Dedifferentiated amniotic fluid mesenchymal stem cell (primary cell): ENCODE results near the gene SLMAP.
"Not testable (repeated sequence)": the region's sequence is repeated elsewhere in the genome, so short reads cannot be mapped to it uniquely, and the experiment has no call there.

Experiments used
- DNase-seq: peaks from one replicate; pipeline ENCODE4 v3.0.0-alpha.2; 2016; ENCODE audit errors: extremely low spot score

Gene SLMAP

DNA sequence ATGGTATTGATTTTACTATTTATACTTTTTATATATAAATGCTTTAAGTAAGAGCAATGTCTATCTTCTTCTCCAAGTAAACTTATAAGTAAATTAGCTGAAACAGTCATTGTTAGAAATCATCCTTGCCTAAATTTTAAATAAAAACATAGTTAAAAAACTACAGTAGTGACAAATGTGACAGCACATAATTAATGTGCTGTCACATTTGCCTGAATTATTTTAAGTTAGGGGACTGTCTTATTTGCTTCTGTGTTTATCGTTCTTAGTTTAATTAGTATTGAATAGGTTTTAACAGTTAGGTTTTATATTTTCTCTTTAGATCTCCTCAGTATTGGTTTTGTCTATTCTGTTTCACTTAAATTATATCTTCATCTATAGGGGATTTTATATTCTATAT is 36.1 kb downstream of the SLMAP start:
- DNase-seq = no peak

DNA sequence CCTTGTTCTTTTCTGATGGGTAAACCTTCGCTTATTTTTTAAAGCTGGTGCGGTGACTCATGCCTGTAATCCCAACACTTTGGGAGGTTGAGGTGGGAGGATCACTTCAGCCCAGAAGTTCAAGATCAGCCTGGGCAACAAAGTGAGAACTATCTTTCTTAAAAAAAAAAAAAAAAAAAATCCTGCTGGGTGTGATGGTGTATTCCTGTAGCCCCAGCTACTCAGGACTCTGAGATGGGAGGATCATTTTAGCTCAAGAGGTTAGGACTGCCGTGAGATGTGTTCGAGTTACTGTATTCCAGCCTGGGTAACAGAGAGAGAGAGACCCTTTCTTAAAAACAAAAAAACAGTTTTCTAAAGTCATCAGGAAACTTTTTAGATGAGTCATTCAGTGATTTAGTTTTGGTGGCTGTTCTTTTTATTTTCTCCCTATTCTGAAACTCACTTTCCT is 37.7 kb downstream of the SLMAP start:
- DNase-seq = no peak

DNA sequence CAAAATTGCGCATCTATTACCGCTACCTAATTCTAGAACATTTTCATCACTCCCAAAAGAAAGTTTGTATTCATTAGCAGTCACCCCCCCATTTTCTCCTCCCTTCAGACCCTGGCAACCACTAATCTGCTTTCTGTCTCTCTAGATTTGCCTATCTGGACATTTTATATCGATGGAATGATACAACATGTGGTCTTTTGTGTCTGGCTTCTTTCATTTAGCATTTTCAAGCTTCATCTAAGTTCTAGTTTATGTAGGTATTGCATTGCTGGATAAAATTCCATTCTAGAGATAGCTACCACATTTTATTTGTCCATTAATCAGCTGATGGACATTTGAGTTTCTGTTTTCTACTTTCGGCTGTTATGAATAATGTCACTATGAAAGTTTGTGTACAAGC is 38.4 kb downstream of the SLMAP start:
- DNase-seq = no peak

DNA sequence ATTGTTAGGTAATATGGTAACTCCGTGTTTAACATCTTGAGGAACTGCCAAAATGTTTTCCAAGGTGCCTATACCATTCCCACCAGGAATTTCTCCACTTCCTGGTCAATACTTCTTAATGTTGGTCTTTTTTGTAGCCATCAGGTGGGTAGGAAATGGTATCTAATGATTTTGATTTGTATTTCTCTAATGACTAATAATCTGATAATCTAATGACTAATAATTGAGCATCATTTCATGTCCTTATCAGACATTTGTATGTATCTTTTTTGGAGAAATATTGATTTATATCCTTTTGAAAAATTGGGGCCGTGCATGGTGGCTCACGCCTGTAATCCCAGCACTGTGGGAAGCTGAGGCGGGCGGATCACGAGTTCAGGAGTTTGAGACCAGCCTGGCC is 38.8 kb downstream of the SLMAP start:
- no peak for DNase-seq

DNA sequence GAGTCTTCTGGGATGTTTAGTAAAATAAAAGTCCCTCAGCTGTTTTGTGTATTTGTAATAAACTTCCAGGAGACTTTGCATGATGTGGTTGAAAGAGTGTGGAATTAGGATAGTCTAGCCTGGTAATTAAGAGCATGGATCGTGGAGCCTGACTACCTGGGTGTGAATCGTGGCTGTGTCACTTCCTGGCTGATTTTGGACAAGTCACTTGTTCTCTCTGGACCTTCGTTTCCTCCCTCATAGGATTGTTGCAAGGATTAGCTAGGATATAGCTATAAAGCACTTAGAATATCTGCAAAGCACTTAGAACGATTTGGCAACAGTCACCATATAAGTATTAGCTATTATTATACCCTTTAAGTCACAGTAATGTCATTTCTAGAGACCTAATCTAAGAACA is 40.2 kb downstream of the SLMAP start:
- no peak for DNase-seq

DNA sequence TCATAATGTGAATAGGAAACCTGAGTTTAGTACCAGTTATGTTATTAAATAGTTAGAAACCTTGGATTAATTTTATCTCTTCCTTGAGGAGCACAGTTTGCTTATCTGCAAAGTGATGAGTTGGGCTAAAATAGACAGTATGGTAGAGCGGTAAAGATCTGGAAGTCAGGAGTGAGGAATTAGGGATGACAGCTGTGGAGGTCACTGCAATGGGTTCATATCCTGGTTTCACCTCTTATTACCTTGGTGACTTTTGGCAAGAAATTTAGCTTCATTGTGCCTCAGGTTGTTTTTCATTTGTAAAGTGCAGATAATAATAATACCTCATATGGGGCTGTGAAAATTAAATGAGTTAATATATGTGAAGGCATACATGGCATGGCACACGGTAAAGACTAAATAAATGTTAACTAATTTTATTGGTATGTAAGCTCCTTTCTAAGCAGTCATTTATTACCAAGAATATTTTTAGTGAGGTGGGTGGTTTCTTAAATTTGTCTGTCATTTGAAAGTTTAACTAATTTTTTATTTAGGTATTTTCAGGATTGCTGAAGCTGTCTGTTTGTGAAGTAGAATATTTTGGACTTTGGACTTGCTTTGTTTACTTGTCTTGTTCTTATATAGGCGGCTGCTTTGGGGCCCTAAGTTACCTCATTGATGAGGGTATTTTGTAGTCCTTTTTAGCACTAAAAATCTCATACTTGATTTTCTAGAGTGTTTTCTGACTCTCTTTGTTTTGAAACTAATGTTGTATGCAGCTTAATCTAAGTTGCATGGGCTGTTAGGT is 41.8 kb downstream of the SLMAP start:
- no peak for DNase-seq

DNA sequence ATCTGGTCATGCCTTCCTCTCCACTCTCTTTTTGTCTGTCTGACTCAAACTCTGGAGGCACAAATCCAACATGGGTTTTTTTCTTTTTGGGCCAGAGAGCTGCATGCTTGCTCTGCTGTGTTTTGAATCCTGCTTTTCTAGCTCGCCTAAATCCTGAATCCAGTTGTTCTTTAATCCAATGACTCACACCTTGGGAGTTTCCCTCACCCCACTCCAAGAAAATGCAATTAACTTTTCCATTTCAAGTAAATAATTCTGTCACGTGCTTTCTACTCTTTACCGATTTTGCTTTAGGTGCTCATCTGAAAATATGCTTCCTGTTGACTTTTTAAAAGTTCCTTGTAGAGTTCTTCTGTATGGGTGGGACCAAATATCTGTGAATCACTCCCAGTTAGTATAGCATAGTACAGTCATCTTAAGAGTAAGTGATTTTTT is 47.6 kb downstream of the SLMAP start:
- DNase-seq = peak; percentile 88

DNA sequence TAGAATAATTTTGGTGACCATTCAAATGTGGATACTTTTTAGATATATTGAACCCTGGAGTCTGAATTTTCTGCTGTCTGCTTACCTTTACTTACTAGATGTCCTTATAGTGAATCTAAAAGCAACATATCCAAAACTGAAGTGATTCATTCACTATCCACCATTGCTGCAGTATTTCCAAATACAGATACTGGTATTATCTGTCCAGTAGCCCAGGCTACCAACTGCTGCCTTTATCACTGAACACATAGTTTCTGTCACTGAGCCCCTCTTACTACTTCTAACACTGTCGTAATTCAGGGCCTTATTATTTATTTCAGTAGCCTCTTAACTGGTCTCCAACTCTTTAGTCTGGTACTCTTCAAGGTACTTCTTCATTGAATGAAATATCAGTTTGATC is 49.2 kb downstream of the SLMAP start:
- DNase-seq = no peak

DNA sequence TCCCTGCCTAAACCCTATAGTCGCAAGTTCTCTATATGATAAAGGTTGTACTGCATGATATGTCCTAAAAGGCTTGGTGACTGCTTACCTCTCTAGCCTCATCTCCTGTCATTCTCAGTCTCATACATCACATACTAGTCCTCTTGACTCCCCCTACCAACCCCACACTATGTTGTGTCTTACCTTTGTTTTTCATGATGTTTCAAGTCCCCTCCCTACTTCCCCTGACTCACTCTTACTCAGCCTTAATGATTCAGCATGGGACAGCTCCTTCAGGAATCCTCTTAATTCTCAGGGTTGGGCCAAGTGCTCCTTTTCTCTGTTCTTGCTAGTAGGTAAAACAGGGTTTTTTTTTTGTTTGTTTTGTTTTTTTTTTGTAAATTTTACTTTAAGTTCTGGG is 49.6 kb downstream of the SLMAP start:
- DNase-seq = no peak

DNA sequence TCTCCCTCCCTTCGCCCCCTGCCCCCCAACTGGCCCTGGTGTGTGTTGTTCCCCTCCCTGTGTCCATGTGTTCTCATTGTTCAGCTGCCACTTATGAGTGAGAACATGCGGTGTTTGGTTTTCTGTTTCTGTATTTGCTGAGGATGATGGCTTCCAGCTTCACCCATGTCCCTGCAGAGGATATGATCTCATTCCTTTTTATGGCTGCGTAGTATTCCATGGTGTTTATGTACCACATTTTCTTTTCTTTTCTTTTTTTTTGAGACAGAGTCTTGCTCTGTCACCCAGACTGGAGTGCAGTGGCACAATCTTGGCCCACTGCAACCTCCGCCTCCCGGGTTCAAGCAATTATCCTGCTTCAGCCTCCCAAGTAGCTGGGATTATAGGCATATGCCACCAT is 50.1 kb downstream of the SLMAP start:
- DNase-seq = not testable (repeated sequence)

DNA sequence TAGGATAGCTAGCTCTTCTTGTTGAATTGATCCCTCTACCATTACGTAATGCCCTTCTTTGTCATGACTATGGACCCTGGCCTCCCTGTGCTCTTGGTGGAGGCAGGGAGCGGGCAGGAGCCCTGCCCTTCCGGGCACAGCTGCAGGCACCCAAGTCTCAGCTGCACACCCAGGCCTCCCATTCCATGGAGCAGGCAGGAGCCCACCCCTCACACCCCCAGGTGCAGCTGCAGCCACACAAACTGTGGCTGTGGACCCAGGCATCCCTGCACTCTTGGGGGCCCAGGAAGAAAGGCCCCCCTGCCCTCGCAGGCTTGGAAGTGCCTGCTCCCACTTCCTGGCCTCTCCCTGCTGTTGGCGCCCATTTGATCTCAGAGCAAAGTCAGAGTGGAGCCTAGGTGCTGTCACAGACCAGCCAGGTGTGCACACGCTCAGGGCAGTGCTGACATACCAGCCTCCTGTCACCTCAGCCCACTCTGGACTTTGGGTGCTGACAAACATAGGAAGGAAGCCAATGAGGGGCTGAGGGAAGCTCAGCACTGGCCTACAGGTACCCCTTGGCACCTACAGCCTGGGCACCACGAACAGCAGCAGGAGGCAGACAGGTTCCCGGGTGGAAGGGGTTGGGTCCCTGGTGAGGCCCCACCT is 53.0 kb downstream of the SLMAP start:
- no peak for DNase-seq

DNA sequence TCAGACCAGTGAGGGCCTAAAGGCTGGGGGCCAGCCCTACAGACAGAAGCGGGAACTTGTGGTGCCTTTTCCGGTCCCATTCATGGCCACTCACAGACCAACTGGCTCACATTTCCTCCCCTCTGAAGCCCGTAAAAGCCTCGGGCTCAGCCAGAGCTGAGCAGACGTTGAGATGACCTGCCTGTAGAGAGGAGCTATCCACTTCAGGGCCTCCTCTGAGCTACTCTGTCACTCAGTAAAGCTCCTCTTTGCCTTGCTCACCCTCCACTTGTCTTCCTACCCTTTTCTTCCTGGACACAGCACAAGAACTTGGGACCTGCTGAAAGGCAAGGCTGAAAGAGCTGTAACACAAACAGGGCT is 53.5 kb downstream of the SLMAP start:
- no peak for DNase-seq

DNA sequence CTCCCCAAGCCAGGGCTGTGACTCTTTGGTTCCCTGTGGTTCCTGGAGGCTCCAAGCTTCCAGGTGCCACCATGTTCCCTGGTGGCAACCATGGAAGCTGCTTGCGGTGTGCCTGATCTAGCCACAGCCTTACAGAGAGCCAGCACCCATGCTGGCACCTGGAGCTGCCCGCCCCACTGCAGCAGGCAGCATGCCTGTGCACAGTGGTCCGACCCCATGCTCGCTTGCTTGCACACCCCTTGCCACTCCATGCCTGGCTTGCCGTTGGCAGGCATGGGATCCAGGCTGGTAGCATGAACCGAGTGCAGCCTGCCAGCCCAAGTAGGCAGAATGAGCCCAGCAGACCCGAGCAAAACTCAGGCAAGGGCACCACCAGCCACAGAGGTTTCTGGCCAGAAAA is 53.9 kb downstream of the SLMAP start:
- DNase-seq = no peak

DNA sequence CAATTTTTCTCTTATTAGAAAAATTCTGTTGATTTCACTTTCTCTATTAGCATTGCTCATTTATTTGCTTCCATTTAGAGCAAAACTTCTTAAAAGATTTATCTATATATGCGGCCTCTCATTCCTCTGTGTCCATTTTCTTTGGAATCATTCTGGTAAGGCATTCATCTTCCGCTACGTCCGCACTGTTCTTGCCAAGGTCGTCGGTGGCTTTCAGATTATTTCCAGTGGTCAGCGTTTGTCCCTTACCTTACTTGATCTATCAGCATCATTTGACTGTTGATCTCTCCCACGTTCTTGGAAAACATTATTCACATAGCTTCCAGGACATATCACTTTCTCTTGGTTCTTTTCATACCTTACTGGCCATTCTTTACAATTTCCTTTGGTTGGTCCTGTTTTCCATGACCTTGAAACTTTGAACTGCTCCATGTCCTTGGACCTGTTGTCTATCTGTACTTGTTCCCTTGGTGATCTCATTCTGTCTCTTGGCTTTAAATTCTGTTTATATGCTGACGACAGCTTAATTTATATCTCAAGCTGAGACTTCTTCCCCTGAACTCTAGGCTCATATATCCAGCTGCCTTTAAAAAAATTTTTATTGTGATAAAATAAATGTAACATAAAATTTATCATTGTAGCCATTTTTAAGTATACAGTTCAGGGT is 54.5 kb downstream of the SLMAP start:
- no peak for DNase-seq

DNA sequence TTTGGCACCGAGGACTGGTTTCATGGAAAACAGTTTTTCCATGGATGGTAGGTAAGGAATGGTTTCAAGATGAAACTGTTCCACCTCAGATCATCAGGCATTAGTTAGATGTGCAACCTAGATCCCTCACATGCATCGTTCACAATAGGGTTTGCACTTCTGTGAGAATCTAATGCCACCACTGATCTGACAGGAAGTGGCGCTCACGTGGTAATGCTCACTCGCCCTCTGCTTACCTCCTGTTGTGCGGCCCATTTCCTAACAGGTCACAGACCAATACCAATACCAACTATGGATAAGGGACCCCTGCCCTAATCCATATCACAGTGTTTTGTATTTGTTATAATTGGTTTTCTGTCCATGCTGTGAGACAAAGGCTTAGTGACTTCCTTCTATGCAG is 58.9 kb downstream of the SLMAP start:
- no peak for DNase-seq

DNA sequence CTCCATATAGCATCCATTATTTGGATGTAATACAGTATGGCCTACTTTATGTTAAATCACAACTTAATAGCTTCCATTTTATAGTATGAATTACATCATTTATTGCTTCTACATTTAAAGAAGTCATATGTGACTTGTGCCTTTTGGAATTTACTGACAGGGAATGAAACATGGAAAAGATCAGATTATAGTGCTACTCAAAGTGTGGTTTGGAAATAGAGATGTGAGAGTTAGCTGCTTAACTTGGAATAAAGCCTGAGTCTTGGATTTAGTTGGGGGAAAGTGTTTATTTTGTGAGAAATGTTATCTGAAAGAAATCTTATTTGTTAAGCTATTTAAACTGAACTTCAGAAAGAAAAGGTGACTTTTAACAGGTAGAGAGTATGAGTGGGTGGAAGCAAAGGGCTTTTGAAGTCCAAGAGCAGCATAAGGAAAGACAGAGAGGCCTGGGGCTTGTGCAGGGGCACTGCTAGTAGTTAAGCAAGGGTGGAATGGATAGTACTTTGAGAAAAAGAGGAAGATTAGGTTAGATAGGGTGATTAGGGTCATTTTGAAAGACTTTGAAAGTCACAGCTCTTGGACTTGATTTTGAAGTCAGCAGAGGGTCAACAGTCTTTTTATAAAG is 60.5 kb downstream of the SLMAP start:
- peak; percentile 25 for DNase-seq

DNA sequence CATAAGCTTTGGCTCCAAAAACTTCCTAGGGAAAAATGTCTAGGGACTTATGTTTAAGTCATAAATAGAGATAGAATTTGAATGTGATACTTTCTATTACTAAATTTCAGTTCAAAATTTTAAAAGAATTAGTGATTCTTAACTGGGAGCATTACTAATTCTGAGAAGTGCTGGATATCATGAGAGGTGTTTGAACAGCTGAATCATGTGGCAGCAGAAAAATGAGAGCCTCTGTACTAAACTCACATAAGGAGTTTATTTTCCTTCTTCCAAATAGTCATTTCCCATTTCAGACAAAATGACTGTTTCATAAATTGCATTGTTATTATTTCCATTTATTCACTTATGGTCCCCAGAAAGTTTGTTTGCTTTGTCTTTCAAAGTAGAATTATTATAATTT is 62.7 kb downstream of the SLMAP start:
- DNase-seq = no peak

DNA sequence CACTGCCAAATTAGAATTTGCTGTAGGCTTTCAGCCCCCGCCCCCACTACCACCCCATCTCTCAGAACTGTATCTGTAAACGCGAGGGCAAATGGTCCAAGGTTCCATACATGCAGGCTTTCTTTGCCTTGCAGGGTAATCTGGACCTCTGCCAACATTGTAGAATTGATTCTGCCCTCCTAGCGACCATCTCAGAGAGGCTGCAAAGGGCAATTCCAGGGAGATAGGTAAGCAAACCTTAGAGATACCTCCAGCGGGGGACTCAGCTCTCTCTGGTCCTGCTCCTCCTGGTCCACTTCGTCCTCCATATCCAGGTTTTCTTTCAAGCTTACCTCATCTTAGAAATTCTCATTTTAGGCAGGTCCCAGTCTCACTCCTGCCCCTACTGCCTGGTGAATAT is 64.4 kb downstream of the SLMAP start:
- DNase-seq = no peak

DNA sequence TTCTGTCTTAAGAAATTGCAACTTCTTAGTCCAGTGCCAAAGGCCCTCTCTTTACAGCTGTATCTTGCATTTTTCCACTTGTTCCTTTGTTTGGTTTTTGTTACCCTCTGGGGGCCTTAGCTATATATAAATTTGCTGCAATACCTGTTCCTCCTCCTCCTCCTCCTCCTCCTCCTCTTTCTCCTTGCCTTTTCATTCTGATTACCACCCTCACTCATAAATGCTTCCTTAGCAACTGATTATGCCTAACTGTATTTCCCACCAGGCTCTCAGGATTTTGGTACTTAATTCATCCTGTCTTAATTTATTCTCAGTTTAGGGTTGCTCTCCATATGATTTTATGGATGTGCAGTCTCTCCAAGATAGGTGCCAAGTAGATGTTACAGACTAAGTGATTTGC is 65.7 kb downstream of the SLMAP start:
- no peak for DNase-seq

DNA sequence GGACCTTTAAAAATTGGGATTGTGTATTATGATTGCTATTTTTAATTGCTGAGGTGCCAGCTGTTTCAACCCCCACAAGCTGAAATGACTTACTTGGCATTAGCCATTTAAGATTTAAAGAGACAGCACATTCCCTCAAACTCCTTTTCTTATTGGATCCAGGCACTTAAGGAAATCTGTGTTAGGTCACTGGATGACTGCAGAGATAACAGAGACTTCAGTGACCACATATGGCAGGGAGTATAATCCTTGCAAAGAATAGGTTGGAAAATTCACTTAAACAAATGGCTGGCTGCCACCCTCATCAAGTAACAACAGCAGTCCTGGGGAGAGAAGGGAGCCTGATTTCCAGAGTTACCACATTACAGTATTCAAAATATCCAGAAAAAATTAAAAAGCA is 66.6 kb downstream of the SLMAP start:
- DNase-seq = no peak

DNA sequence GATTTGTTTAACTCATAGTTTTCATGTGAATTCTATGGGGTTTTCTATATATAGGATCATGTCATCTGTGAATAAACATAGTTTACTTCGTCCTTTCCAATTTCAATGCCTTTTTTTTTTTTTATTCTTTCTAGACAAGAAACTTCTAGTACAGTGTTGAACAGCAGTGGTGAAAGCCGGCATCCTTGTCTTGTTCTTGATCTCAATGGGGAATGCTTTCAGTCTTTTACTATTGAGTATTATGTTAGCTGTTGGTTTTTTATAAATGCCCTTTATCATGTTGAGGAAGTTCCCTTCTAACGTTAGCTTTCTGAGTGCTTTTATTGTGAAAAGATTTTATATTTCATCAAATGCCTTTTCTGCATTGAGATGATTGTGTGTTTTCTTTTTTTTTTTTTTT is 69.0 kb downstream of the SLMAP start:
- DNase-seq = no peak

DNA sequence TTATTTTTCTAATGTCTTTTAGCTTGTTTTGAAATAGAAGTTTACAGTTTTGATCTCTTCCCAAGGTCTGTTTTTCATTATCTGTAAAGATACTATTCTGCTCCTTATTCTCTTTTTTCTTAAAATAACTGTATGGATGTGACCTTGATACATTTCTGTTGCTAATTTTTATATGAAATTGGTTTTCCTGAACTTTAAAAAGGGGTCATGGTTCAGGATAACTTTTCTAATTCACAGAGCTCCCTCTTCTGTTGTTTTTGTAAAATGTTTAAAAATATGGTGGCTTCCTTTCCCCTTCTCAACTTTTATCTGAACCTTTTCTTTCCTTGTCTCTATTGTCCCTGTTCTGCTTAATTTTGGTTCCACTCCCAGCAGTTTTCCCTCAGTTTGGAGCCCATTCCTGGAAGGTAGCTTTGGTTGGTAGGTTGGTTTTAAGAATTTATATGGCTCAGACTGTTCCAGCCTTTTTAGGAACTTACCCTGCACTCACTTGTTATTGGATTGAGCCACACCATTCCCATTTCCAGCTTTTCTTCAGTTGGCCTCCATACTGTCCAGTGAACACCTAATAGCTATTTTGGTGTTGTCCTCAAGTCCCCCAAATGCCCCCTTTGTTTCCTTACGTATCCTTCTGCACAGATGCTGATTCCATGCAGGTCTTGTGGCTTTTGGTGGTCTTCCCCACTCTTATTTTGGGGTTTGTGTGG is 70.3 kb downstream of the SLMAP start:
- no peak for DNase-seq
